Measurements from ENCODE around the gene UTS2B.

UTS2B gene

GRCh38 chr3:191350396-191351090, 20.2 kb upstream of the UTS2B start:
- no peak for DNase-seq

- no peak for DNase-seq
Observed at GRCh38 chr3:191348098-191348497, 17.8 kb upstream of the UTS2B start.

GRCh38 chr3:191347228-191347627, 16.9 kb upstream of the UTS2B start:
- DNase-seq: no peak

- DNase-seq: no peak
Observed at GRCh38 chr3:191345334-191345733, 15.0 kb upstream of the UTS2B start.

GRCh38 chr3:191343913-191344312, 13.6 kb upstream of the UTS2B start:
- no peak for DNase-seq

DNA sequence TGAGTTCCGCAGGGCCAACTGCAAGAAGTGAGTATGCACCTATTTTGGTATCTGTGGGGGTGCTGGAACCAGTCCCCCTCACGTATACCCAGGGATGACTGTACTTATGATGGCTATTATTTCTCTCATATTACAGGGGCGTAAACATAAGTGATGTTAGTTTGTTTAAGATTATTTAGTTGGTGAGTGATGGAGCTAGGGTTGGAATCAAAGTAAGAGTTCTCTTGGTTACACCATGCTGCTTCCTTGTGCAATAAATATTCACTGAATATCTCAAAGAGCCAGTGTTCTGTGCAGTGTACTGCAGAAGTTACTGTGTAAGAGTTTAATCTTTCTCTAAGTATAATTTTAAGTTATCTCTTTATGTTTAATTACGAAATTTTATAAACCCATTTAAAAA, 12.8 kb upstream of the UTS2B start:
- no peak for DNase-seq

DNA sequence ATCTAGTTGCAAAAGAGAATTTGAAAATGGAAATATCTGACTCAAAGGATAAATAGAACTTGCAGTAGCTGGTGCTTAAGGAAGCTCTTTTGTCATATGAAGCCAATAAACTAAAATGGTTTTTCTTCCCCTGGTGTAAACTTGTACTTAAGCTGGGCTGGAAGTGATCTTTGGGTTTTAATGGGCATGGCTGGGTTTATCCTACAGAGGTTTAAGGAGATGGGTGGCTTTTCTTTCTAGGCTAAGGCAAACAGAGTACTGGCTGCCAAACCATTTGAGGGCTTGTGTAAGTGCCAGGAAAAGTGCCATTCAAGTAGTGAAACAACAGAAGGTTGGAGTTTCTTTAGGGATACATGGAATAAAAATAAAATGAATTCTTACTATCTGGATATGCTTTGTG, 12.1 kb upstream of the UTS2B start:
- no peak for DNase-seq

DNA sequence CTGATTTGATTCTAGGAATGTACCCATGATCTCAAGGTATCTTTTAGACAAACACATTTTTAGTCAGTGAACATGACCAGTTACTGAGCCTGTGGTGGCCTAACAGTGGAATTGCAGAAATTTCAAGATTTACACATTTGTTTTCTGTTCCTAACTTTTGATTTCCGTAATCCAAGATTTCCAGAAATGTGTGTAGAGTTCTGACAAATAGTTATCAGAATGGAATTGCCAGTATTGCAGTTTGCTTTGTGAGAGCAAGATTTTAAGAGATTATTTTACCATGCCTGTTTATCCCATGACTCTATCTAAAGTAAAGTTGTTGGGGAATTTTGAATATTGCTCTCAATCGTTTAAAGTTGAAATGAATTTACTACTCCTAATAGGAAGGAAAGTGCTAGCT, 11.7 kb upstream of the UTS2B start:
- DNase-seq: no peak

DNA sequence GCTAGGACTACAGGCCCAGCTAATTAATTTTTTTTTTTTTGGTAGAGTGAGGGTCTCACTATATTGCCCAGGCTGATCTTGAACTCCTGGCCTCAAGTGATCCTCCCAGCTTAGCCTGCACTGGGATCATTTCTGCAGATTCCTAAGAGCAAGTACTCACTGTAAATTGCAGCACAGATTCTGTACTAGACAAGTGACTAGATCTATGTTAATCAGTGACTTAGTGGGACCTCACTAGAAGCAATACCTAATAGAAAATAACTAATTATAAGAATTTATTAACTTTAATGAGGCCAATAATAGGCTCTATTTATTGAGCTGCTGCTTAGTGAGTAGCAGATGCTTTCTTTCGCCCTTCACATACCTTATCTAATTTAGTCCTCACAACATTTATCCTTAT, 10.6 kb upstream of the UTS2B start:
- DNase-seq: no peak

- DNase-seq: no peak
Observed at GRCh38 chr3:191340351-191340750, 10.0 kb upstream of the UTS2B start.

DNA sequence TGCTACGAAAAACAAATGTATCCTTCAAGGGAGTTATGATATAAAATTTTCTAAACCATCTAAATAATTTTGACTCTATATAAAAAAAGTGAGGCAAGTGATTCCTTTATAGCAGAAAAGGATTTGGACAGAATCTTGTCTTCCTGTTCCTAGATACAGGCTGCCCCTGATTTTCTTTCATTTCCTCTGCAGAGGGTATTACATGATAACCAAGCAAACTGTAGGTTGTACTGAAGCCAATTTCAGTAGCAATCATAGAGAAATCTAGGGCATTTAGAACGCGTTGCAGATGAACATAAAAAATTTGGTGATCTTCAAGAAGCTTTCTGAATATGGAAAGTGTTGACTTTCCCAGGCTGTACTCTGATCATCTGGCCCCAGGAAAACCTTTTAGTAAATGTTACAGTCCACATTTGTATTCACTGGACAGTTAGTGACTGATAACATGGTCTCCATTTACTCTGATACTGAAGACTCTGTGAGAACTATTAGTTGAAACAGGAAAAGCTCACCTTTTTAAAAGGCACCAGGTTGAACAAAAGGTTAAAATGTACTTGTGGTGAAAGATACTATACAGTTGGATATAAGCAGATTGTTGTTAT, 9.1 kb upstream of the UTS2B start:
- no peak for DNase-seq

GRCh38 chr3:191338177-191338488, 7.8 kb upstream of the UTS2B start:
- no peak for DNase-seq

DNA sequence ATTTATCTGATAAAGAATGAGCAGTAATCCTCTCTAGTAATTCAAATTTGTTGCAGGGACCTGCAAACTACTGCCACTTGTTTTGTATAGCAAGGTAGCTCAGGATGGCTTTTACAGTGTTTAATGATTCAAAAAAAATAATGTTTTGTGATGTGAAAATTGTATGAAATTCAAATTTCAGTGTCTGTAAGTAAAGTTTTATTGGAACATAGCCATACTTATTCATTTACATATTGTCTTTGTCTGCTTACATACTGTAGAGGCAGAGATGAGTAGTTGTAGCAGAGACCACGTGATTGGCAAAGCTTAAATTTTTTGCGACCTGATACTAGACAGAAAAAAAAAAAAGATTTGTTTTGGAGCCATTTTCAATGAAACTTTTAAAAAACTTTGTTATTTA, 6.5 kb upstream of the UTS2B start:
- no peak for DNase-seq

DNA sequence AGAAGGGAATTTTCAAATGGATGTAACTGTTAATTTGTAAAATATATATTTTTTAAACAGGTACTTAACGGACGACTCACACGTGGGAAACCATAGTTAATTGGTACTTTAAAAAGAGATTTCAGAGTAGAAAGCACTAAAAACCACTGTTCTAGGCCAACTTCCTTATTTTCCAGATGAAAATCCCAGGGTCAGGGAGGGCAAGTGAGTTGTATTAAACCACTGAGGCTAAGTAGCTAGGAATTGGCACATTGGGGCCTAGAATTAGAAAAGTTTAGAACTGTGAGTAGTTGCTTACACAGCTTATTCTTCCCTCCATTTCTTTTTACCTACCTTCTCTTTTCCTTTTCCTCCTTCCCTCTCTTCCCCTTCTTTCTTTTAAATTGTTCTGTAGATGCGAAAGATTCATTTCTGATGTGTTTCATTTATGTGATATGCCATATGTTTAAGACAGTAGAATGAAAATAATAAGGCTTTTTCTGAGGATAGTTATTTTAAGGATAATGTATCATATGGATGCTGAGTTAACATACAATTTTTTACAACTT, 4.1 kb upstream of the UTS2B start:
- no peak for DNase-seq

GRCh38 chr3:191333298-191333880, 3.1 kb upstream of the UTS2B start:
- no peak for DNase-seq

GRCh38 chr3:191331388-191331787, 1.1 kb upstream of the UTS2B start:
- DNase-seq: no peak

DNA sequence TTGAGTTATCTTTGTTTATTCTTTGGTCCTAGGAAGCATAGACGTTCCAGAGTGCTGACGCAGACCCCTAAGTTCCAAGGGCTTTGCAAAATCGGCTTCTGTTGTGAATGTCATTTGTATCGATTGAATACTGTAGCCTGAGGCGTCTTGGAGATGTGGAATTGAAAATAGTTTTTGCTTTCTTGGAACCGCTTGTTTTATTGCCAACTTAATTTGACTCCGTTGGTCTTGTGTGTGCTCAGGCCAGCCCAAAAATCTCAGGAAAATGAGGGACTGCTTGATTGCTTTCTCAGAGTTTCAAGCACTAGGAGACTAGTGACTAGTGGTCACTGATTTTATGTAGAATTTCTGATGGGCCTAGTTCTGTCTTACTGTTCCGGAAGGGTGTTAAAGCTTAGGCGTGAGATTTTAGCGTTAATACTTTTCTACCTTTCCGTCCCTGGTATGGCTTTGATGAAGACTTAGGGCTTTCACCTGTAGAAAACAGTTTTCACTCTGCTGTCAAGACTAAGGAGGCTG, 263 bp upstream of the UTS2B start:
- no peak for DNase-seq

- DNase-seq: peak; percentile 24
Observed at GRCh38 chr3:191328962-191329653, 1.2 kb downstream of the UTS2B start, which contains the start of gene CCDC50. TSS of gene CCDC50 (plus strand) at chr3:191329394. CDS start at chr3:191329675, 281 bp downstream.

GRCh38 chr3:191328383-191328961, 1.9 kb downstream of the UTS2B start:
- no peak for DNase-seq

DNA sequence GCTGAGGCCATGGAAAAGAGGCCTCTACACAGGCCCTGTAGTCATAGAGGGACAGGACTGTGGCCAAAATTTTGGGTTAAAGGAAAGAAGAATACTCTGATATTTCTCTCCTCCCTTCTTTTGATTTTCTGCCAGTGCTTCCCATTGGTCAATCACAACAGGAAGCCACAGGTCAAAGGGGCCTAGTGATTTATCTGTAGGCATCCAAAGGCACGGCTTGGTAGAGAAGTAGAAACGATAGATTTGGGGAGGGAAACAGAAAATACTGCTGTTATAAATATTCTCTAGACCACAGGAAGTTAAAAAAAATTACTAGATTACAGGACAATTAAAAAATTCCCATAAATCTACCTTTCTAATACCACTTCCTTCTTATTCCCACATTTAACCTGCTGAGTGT, 2.8 kb downstream of the UTS2B start:
- DNase-seq: no peak

- DNase-seq: no peak
Observed at GRCh38 chr3:191324936-191325335, 5.4 kb downstream of the UTS2B start.

DNA sequence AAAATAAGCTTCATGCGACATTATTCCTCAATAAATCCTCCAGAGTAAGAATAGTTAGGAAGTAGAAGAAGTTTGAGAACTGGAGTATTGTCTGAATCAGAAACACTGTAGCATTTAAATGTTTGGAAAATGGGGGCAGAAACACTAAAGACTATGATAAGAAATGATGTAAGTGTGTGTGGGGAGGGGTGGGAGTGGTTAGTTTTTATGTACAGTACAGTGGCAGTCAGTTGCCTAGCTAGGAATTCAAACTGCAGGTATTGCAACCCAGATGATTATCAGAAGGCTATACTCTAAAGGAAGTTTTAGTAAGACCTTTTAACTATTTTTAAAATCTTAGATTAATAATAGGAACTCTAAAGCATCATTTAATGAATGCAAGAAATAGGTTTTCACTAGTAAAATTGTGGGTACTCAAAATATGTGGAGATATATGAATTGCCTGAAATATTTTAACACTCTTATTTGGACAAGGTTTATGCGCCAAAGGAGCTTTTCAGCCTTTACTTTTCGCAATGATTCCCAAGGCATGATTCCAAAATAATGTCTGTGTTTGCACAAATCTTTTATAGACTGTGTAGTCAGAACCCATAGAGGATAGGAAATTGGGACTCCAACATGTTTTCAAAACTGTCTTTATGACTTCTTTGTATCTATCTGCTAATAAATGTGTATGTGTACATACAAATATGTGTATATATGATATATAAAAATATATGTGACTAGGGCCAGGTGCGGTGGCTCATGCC, 9.1 kb downstream of the UTS2B start:
- no peak for DNase-seq
